ENCODE measurements around the gene ADAMTSL4. TPM values are rescaled to one million over a fixed set of nuclear protein-coding genes. Genes with fewer than 3 reads are reported as not detected.

The ADAMTSL4 gene
- total and polyA plus RNA-seq, 9 of the 15 experiments (the other 6 are each of a cell fraction or from before 2014, with no cell fraction given), result 12.7 to 212 (median 35.6) TPM

DNA sequence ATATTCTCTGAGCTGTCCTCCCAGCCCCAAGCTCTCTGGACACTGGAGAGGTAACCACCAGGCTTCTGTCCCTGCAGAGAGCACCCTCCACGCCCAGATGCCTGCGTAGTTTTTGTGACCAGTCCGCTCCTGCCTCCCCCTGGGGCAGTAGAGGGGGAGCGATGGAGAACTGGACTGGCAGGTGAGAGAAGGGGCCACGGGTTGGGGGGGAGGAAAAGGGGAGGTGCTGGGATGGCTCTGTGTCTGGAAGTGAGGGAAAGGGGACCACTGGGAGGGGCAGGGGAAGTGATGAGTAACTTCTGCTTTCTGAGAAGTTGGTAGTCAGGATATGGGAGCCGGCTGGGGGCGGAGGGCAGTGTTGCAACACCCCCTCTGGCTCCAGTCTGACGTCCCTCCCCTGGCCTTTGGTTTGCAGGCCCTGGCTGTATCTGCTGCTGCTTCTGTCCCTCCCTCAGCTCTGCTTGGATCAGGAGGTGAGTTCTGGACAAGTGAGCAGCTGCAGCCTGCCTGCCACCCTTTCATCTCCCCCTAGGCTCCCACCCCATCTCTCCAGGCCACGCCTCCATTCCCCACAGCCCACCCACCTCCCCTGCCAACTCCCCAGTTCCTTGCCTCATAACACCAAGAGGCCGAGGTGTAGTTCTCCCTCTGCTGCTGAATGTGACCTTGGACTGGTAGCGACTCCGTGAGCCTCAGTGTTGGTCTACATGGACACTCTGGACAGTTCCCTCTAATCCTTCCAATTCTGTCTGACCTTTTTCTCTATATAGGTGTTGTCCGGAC lies 3.1 kb downstream of the ADAMTSL4 start (continued):
- TF ChIP-seq, protein P1, sequence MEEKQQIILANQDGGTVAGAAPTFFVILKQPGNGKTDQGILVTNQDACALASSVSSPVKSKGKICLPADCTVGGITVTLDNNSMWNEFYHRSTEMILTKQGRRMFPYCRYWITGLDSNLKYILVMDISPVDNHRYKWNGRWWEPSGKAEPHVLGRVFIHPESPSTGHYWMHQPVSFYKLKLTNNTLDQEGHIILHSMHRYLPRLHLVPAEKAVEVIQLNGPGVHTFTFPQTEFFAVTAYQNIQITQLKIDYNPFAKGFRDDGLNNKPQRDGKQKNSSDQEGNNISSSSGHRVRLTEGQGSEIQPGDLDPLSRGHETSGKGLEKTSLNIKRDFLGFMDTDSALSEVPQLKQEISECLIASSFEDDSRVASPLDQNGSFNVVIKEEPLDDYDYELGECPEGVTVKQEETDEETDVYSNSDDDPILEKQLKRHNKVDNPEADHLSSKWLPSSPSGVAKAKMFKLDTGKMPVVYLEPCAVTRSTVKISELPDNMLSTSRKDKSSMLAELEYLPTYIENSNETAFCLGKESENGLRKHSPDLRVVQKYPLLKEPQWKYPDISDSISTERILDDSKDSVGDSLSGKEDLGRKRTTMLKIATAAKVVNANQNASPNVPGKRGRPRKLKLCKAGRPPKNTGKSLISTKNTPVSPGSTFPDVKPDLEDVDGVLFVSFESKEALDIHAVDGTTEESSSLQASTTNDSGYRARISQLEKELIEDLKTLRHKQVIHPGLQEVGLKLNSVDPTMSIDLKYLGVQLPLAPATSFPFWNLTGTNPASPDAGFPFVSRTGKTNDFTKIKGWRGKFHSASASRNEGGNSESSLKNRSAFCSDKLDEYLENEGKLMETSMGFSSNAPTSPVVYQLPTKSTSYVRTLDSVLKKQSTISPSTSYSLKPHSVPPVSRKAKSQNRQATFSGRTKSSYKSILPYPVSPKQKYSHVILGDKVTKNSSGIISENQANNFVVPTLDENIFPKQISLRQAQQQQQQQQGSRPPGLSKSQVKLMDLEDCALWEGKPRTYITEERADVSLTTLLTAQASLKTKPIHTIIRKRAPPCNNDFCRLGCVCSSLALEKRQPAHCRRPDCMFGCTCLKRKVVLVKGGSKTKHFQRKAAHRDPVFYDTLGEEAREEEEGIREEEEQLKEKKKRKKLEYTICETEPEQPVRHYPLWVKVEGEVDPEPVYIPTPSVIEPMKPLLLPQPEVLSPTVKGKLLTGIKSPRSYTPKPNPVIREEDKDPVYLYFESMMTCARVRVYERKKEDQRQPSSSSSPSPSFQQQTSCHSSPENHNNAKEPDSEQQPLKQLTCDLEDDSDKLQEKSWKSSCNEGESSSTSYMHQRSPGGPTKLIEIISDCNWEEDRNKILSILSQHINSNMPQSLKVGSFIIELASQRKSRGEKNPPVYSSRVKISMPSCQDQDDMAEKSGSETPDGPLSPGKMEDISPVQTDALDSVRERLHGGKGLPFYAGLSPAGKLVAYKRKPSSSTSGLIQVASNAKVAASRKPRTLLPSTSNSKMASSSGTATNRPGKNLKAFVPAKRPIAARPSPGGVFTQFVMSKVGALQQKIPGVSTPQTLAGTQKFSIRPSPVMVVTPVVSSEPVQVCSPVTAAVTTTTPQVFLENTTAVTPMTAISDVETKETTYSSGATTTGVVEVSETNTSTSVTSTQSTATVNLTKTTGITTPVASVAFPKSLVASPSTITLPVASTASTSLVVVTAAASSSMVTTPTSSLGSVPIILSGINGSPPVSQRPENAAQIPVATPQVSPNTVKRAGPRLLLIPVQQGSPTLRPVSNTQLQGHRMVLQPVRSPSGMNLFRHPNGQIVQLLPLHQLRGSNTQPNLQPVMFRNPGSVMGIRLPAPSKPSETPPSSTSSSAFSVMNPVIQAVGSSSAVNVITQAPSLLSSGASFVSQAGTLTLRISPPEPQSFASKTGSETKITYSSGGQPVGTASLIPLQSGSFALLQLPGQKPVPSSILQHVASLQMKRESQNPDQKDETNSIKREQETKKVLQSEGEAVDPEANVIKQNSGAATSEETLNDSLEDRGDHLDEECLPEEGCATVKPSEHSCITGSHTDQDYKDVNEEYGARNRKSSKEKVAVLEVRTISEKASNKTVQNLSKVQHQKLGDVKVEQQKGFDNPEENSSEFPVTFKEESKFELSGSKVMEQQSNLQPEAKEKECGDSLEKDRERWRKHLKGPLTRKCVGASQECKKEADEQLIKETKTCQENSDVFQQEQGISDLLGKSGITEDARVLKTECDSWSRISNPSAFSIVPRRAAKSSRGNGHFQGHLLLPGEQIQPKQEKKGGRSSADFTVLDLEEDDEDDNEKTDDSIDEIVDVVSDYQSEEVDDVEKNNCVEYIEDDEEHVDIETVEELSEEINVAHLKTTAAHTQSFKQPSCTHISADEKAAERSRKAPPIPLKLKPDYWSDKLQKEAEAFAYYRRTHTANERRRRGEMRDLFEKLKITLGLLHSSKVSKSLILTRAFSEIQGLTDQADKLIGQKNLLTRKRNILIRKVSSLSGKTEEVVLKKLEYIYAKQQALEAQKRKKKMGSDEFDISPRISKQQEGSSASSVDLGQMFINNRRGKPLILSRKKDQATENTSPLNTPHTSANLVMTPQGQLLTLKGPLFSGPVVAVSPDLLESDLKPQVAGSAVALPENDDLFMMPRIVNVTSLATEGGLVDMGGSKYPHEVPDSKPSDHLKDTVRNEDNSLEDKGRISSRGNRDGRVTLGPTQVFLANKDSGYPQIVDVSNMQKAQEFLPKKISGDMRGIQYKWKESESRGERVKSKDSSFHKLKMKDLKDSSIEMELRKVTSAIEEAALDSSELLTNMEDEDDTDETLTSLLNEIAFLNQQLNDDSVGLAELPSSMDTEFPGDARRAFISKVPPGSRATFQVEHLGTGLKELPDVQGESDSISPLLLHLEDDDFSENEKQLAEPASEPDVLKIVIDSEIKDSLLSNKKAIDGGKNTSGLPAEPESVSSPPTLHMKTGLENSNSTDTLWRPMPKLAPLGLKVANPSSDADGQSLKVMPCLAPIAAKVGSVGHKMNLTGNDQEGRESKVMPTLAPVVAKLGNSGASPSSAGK (IDR thresholded peaks at IDR 0.05), result no peak
- TF ChIP-seq, protein P2, sequence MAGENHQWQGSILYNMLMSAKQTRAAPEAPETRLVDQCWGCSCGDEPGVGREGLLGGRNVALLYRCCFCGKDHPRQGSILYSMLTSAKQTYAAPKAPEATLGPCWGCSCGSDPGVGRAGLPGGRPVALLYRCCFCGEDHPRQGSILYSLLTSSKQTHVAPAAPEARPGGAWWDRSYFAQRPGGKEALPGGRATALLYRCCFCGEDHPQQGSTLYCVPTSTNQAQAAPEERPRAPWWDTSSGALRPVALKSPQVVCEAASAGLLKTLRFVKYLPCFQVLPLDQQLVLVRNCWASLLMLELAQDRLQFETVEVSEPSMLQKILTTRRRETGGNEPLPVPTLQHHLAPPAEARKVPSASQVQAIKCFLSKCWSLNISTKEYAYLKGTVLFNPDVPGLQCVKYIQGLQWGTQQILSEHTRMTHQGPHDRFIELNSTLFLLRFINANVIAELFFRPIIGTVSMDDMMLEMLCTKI (IDR thresholded peaks at IDR 0.05; ENCODE audit: partially characterized antibody), result no peak
- TF ChIP-seq, protein P3, sequence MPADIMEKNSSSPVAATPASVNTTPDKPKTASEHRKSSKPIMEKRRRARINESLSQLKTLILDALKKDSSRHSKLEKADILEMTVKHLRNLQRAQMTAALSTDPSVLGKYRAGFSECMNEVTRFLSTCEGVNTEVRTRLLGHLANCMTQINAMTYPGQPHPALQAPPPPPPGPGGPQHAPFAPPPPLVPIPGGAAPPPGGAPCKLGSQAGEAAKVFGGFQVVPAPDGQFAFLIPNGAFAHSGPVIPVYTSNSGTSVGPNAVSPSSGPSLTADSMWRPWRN (IDR thresholded peaks at IDR 0.05; ENCODE audit: low read depth), result no peak
- TF ChIP-seq CBX8 (IDR thresholded peaks at IDR 0.05; ENCODE audit: borderline replicate concordance, extremely low read depth, low read depth, low read length, poor library complexity, severe bottlenecking) (no peak), FOXM1 (IDR thresholded peaks at IDR 0.05; ENCODE audit: low read depth) (no peak), FOXM1 (CRISPR knock-in tag; IDR thresholded peaks at IDR 0.05; ENCODE audit: low read depth) (no peak), ZNF507 (tag; conservative IDR thresholded peaks at IDR 0.05) (no peak), NFYB (IDR thresholded peaks at IDR 0.05; ENCODE audit: extremely low read depth, insufficient read length) (no peak), MED1 (CRISPR knock-in tag; IDR thresholded peaks at IDR 0.05; ENCODE audit: borderline replicate concordance) (no peak), XRCC4 (IDR thresholded peaks at IDR 0.05; ENCODE audit: extremely low read depth, insufficient read depth, insufficient read length) (no peak), LARP7 (IDR thresholded peaks at IDR 0.05) (no peak)

Data from K562 (cell line).